Ovary (tissue), 9 donors: ENCODE data around the gene SEC14L1. TPM values are rescaled to one million over a fixed set of nuclear protein-coding genes. Genes with fewer than 3 reads are reported as not detected.

ENCODE experiments used
- DNase-seq, 5 donors: peaks; one replicate each; pipeline ENCODE4 v3.0.0-alpha.2; 2019 to 2020
- H3K27ac ChIP-seq, 2 donors: fragments of 200-600 bp; one replicate each; pipeline versions ENCODE4 v1.5.1 to v1.8.0; 2019 to 2022
- H3K27me3 ChIP-seq: fragments of 200-600 bp; one replicate; pipeline ENCODE4 v1.8.0; 2022
- H3K36me3 ChIP-seq: fragments of 200-600 bp; sonication (generic); one replicate; pipeline ENCODE4 v1.5.1; 2019
- H3K4me1 ChIP-seq: one replicate; pipeline ENCODE4 v1.8.1; 2013; ENCODE audit warnings: mild to moderate bottlenecking, moderate library complexity; ENCODE audit not compliant: insufficient read depth
- H3K4me3 ChIP-seq: fragments of 200-600 bp; sonication (generic); one replicate; pipeline ENCODE4 v1.5.1; 2017
- H3K9me3 ChIP-seq, 2 donors: fragments of 200-600 bp in 1 of 2; sonication (generic) in 1 of 2; one replicate each; pipeline versions ENCODE4 v1.5.1 to v1.8.1; 2013 to 2019; ENCODE audit warnings: mild to moderate bottlenecking in 1 of 2, moderate library complexity in 1 of 2
- EP300 ChIP-seq: sonication (generic); formaldehyde crosslinking; IDR thresholded peaks from one replicate; pipeline ENCODE4 v1.6.1; 2017; ENCODE audit warnings: antibody characterized with exemption
- POLR2A ChIP-seq: fragments of 450-650 bp; IDR thresholded peaks from one replicate; pipeline ENCODE4 v1.6.1; 2017; ENCODE audit warnings: antibody characterized with exemption, mild to moderate bottlenecking, moderate library complexity
- WGBS, 3 donors: extraction: QIAGEN DNeasy Blood & Tissue Kit in 1 of 3; methylation state at CpG; one replicate each; pipeline versions ENCODE4 v1.1.5 to v1.1.7; 2013 to 2017; 5-methylcytosine and 5-hydroxymethylcytosine counted together
- intact Hi-C, 4 donors: fragments of 100-400 bp; cut with DNase I; formaldehyde crosslinking; loops; one replicate each; pipeline versions ENCODE4 v1.11.0 to v1.15.1; 2022 to 2023
- polyA plus RNA-seq, 2 donors: library from polyadenylated mRNA; stranded (reverse); fragments of 200-250 nt in 1 of 2; fragments of 350-450 nt in 1 of 2; fragmentation: Illumina TruSeq in 1 of 2; extraction: RNeasy Lipid Tissue Mini Kit (QIAGEN cat#74804) in 1 of 2; gene quantifications; one replicate each; pipeline ENCODE4 v1.2.3, GENCODE V29; 2013 to 2014
- total RNA-seq, 7 donors: library from RNA; depleted of rRNA in 2 of 7; stranded (reverse); fragments of >200 nt in 2 of 7; fragmentation: NEBNext Ultra II Directional in 3 of 7; extraction: Animal tissue kit (Norgen Biotek cat#: 25700) in 3 of 7; gene quantifications; one replicate each; pipeline versions ENCODE4 v1.1.0 to v1.2.4, GENCODE V29; 2016 to 2023
- TF ChIP-seq, protein P1 (sequence below), 3 donors: fragments of 450-650 bp in 2 of 3; fragments of 200-600 bp in 1 of 3; IDR thresholded peaks; one replicate each; pipeline versions ENCODE4 v1.5.1 to v1.8.0; 2016 to 2022; ENCODE audit warnings: antibody characterized with exemption in 3 of 3, mild to moderate bottlenecking in 1 of 3
- donor health status: DM: no; HTN: no; CAD: no; lungs with moderate emphysema.
- donor health status: DM: no; HTN: no; CAD: no.
- donor health status: Bipolar disorder and iron deficiency.
- donor health status: DM: yes; HTN: yes; CAD: no.
- donor health status: DM: no; HTN: no; CAD: no.
- donor health status: DM: yes; HTN: yes; CAD: no.

Gene SEC14L1
- total and polyA plus RNA-seq, 9 donors: 29.1 to 78.7 (median 53.7) TPM

DNA sequence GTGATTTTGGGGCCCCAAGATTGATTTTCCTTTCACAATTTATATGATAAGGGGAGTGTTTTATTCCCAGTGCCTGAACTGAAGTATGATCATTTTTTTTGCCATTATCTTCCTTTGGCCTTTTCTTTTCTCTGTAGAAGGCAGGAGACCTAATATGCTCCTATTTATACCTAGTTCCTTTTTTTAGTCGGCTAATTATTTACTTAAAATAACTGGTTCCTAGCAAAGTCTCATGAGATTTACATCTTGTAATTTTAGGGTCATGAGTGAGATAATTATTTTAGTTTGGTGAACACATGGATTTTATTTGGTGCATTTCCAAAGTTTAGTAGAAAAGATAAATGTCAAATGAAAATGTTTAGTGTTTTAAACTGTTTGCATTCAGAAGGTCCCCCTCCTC, 24.8 kb downstream of the SEC14L1 start:
- no peaks in the 10 kb centered on the region for H3K27me3 ChIP-seq
- WGBS, 3 donors: 18 to 22% (median 19%) methylated on average over 1 of the region's 1 CpG
- no peak for TF ChIP-seq POLR2A
- TF ChIP-seq, protein P1, sequence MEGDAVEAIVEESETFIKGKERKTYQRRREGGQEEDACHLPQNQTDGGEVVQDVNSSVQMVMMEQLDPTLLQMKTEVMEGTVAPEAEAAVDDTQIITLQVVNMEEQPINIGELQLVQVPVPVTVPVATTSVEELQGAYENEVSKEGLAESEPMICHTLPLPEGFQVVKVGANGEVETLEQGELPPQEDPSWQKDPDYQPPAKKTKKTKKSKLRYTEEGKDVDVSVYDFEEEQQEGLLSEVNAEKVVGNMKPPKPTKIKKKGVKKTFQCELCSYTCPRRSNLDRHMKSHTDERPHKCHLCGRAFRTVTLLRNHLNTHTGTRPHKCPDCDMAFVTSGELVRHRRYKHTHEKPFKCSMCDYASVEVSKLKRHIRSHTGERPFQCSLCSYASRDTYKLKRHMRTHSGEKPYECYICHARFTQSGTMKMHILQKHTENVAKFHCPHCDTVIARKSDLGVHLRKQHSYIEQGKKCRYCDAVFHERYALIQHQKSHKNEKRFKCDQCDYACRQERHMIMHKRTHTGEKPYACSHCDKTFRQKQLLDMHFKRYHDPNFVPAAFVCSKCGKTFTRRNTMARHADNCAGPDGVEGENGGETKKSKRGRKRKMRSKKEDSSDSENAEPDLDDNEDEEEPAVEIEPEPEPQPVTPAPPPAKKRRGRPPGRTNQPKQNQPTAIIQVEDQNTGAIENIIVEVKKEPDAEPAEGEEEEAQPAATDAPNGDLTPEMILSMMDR (IDR thresholded peaks at IDR 0.05): no peak
- TF ChIP-seq EP300: no peak
- H3K36me3 ChIP-seq: no peaks in the 10 kb centered on the region
- no peak overlapping the region for H3K27ac ChIP-seq
- no peaks in the 10 kb centered on the region for H3K9me3 ChIP-seq
- intact Hi-C loops: no loop called here
- DNase-seq: no peak
- H3K4me3 ChIP-seq: no peak overlapping the region
- peaks cover 34% of the 10 kb centered on the region for H3K4me1 ChIP-seq

DNA sequence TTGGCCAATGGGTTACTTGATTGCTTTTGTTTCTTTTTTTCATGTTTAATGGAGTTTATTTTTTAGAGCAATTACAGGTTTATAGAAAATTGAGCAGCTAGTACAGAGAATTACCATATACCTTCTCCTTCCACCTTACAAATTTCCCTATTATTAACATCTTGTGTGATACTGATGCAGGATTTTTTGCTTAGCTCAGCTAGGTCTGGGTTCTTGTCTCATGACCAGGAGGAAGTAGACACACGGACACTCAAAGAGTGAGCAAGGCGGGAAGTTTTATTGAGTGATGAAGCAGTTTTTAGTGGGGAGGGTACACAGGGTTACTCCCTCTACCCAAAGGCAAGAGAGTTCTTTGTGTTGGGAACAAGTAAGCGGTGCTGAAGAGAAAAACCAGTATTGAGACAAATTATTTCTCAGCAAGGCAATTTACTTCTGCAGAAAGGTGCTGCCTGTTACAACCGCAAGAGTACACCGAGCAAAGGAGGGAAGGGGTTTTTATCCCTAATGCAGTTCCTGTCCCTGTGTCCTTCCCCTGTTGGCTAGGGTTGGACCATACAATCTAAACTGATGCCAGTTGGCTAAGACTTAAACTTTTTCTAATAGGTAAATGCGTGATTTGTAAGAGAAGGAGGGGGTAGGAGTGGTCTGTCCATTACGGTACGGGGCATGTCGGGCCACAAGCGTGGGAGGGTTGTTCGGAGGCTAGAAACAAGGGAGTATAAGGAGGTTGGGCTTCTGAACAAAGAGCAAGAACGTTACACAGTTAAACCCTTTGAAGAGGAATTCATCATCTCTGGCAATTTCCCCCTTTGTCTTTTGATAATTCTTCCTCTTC, 26.9 kb downstream of the SEC14L1 start:
- no peaks in the 10 kb centered on the region for H3K27me3 ChIP-seq
- DNase-seq: no peak
- no peaks in the 10 kb centered on the region for H3K9me3 ChIP-seq
- WGBS, 3 donors: 88 to 92% (median 89%) methylated on average over 12 of the region's 12 CpGs
- intact Hi-C loops: no loop called here
- H3K4me1 ChIP-seq: peaks cover 25% of the 10 kb centered on the region
- TF ChIP-seq, protein P1 (IDR thresholded peaks at IDR 0.05): no peak
- no peak for TF ChIP-seq EP300
- TF ChIP-seq POLR2A: no peak
- no peak overlapping the region for H3K4me3 ChIP-seq
- no peak overlapping the region for H3K27ac ChIP-seq
- no peaks in the 10 kb centered on the region for H3K36me3 ChIP-seq

DNA sequence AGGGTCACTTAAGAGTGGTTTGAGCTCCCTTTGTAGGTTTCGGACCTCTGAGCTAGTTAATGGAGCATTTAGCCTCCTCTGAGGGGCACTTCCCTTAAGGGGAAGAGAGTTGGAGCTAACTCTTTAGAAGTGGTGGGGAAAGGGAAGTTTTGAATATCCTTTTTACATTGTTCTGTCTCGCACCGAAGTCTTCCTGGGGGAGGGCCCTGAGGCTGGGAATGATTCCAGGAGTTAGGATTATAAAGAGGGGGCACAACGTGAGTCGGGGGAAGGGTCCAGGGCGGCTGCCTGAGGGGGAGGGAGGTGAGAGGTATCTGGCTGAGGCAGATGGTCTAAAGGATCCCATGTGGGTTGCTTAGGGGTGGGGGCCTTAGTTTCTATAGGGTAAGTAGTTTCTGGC, 32.3 kb downstream of the SEC14L1 start:
- 72 to 77% (median 74%) methylated on average over 6 of the region's 6 CpGs for WGBS, 3 donors
- no peak for DNase-seq
- Histone ChIP-seq H3K9me3 (no peaks in the 10 kb centered on the region), H3K36me3 (no peaks in the 10 kb centered on the region), H3K4me3 (no peak overlapping the region), H3K27ac (no peak overlapping the region), H3K4me1 (no peaks in the 10 kb centered on the region), H3K27me3 (no peaks in the 10 kb centered on the region)
- no peak for TF ChIP-seq EP300
- TF ChIP-seq POLR2A: no peak
- intact Hi-C loops: loop anchor here in 1 of 4 donors (10.0 kb wide), 1 partner anchor 62 kb away; no protein-coding TSS in a partner anchor

DNA sequence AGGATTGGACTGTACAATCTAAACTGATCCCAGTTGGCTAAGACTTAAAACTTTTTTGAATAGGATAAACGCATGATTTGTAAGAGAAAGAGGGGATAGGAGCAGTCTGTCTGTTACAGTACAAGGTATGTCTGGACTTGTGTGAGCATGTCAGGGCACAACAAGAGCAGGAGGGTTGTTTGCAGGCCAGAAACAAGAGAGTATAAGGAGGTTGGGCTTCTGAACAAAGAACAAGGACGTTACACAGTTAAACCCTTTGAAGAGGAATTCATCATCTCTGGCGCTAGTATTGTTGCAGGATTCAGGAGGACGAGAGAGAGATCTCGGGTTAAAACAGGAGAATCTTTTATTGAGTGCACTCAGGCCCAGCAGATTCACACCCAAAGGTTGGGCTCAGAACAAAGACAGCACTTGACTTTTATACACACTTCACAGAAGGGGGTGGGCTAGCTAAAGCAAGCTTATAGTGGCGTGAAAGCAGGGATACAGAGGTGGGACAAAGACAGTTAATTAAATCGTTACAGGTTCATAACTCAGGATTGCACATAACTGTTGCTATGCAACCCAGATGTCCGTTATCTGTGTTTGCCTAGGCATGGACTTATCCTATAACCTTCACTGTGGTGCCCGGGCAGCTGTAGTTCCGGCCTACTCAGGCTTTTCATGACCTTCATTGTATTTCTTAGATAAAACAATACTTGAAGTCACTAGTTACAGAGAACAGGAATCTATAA, 34.3 kb downstream of the SEC14L1 start:
- H3K27me3 ChIP-seq: no peaks in the 10 kb centered on the region
- H3K9me3 ChIP-seq: no peaks in the 10 kb centered on the region
- H3K36me3 ChIP-seq: no peaks in the 10 kb centered on the region
- no peak for TF ChIP-seq POLR2A
- TF ChIP-seq, protein P1 (IDR thresholded peaks at IDR 0.05): no peak
- TF ChIP-seq EP300: no peak
- intact Hi-C loops: loop anchor here in 1 of 4 donors (10.0 kb wide), 1 partner anchor 60 kb away; no protein-coding TSS in a partner anchor
- H3K4me1 ChIP-seq: no peaks in the 10 kb centered on the region
- no peak overlapping the region for H3K4me3 ChIP-seq
- H3K27ac ChIP-seq: no peak overlapping the region
- no peak for DNase-seq
- 30 to 47% (median 34%) methylated on average over 10 of the region's 10 CpGs for WGBS, 3 donors
